ENCODE data around the gene TNFAIP2. TPM values are rescaled to one million over a fixed set of nuclear protein-coding genes. Genes with fewer than 3 reads are reported as not detected.
"Not testable (repeated sequence)": the region's sequence is repeated elsewhere in the genome, so short reads cannot be mapped to it uniquely, and the experiment has no call there.

TNFAIP2 gene
- total RNA-seq, 1 donor from 2014 or later, result 82.7 TPM

GRCh38 chr14:103118018-103118662, 5.1 kb upstream of the TNFAIP2 start:
- peaks cover 59% of the 10 kb centered on the region for H3K4me1 ChIP-seq
- H3K36me3 ChIP-seq, result no peaks in the 10 kb centered on the region
- H3K9me3 ChIP-seq, result no peaks in the 10 kb centered on the region
- no peak for DNase-seq (ENCODE audit: extremely low spot score in 2 of 2)
- H3K27me3 ChIP-seq, result no peaks in the 10 kb centered on the region
- intact Hi-C loops (cut with DNase I), result no loop called here
- TF ChIP-seq POLR2AphosphoS5 (IDR thresholded peaks at IDR 0.05; ENCODE audit: insufficient read depth in 1 of 2, low read depth in 1 of 2), result no peak
- TF ChIP-seq, protein P1, sequence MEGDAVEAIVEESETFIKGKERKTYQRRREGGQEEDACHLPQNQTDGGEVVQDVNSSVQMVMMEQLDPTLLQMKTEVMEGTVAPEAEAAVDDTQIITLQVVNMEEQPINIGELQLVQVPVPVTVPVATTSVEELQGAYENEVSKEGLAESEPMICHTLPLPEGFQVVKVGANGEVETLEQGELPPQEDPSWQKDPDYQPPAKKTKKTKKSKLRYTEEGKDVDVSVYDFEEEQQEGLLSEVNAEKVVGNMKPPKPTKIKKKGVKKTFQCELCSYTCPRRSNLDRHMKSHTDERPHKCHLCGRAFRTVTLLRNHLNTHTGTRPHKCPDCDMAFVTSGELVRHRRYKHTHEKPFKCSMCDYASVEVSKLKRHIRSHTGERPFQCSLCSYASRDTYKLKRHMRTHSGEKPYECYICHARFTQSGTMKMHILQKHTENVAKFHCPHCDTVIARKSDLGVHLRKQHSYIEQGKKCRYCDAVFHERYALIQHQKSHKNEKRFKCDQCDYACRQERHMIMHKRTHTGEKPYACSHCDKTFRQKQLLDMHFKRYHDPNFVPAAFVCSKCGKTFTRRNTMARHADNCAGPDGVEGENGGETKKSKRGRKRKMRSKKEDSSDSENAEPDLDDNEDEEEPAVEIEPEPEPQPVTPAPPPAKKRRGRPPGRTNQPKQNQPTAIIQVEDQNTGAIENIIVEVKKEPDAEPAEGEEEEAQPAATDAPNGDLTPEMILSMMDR (IDR thresholded peaks at IDR 0.05), result no peak
- no peak for TF ChIP-seq POLR2A (IDR thresholded peaks at IDR 0.05)
- peak overlapping the region; percentile 76 for H3K27ac ChIP-seq
- H3K4me3 ChIP-seq, result no peak overlapping the region

- no peaks in the 10 kb centered on the region for H3K27me3 ChIP-seq
- H3K27ac ChIP-seq, result peak overlapping the region; percentile 76
- DNase-seq (ENCODE audit: extremely low spot score in 2 of 2), result no peak
- no peaks in the 10 kb centered on the region for H3K36me3 ChIP-seq
- intact Hi-C loops (cut with DNase I), result no loop called here
- peaks cover 64% of the 10 kb centered on the region for H3K4me1 ChIP-seq
- TF ChIP-seq, protein P1 (IDR thresholded peaks at IDR 0.05), result no peak
- no peak for TF ChIP-seq POLR2AphosphoS5 (IDR thresholded peaks at IDR 0.05; ENCODE audit: insufficient read depth in 1 of 2, low read depth in 1 of 2)
- no peak for TF ChIP-seq POLR2A (IDR thresholded peaks at IDR 0.05)
- no peak overlapping the region for H3K4me3 ChIP-seq
- no peaks in the 10 kb centered on the region for H3K9me3 ChIP-seq
Measured at GRCh38 chr14:103118663-103119404, 4.4 kb upstream of the TNFAIP2 start.

- H3K4me3 ChIP-seq; H3K27me3 ChIP-seq; DNase-seq (ENCODE audit: extremely low spot score in 2 of 2); H3K9me3 ChIP-seq; H3K36me3 ChIP-seq; intact Hi-C loops (cut with DNase I): not testable (repeated sequence)
- Histone ChIP-seq H3K27ac (peak overlapping the region; percentile 25), H3K4me1 (peaks cover 64% of the 10 kb centered on the region)
Measured at GRCh38 chr14:103119527-103119926, 3.7 kb upstream of the TNFAIP2 start.

GRCh38 chr14:103121121-103121845, 2.0 kb upstream of the TNFAIP2 start:
- peaks cover 68% of the 10 kb centered on the region for H3K4me1 ChIP-seq
- intact Hi-C loops (cut with DNase I), result loop anchor here (5.0 kb wide), 2 partner anchors 86 to 266 kb away; partner anchors contain the start of gene MARK3
- peak overlapping the region; percentile 93 for H3K27ac ChIP-seq
- no peaks in the 10 kb centered on the region for H3K36me3 ChIP-seq
- no peak for TF ChIP-seq POLR2AphosphoS5 (IDR thresholded peaks at IDR 0.05; ENCODE audit: insufficient read depth in 1 of 2, low read depth in 1 of 2)
- TF ChIP-seq POLR2A (IDR thresholded peaks at IDR 0.05), result no peak
- TF ChIP-seq, protein P1 (IDR thresholded peaks at IDR 0.05), result no peak
- no peak for DNase-seq (ENCODE audit: extremely low spot score in 2 of 2)
- no peaks in the 10 kb centered on the region for H3K27me3 ChIP-seq
- H3K4me3 ChIP-seq, result peak overlapping the region; percentile 53 to 59
- H3K9me3 ChIP-seq, result no peaks in the 10 kb centered on the region

DNA sequence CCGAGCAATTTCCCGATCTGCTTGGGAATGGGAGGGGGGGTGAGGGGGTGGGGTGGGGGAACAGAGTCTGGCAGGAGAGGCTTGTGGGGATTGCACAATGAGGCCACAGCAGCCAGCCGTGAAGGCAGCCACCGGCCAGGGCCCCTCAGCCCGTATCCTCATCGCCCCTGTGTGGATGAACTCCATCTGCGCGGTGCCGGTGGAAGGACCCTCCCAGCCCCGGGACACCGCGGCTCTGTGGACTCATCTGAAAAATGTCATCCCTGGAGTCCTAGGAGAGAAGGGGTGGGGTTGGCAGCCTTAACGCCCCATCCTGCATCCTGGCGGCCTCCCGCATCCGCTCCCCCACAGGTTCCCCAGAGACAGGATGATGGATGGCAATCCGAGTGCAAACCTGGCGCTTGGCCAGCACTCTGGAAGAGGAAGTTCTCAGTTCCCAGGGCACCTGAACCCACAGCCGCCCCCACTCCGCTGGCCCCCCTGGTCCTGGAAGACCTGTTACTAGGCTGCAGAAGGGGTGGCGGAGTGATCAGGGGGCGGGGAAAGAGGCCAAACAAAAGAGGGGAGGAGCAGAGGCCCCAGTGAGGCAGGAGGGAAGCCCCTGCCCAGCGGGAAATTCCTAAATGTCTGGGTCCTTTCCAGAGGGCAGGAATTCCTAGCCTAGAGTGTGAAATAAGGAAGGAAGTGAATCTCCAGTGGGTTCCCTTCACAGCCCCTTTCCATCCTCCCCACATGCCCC, 1.2 kb upstream of the TNFAIP2 start:
- H3K4me1 ChIP-seq, result peaks cover 73% of the 10 kb centered on the region
- H3K27ac ChIP-seq, result peak overlapping the region; percentile 93
- no peaks in the 10 kb centered on the region for H3K36me3 ChIP-seq
- TF ChIP-seq POLR2AphosphoS5 (IDR thresholded peaks at IDR 0.05; ENCODE audit: insufficient read depth in 1 of 2, low read depth in 1 of 2) (peak in 1 of 2 donors; percentile 83), POLR2A (IDR thresholded peaks at IDR 0.05) (no peak)
- H3K9me3 ChIP-seq, result no peaks in the 10 kb centered on the region
- peak in 1 of 2 donors; percentile 97 for DNase-seq (ENCODE audit: extremely low spot score in 2 of 2)
- no peaks in the 10 kb centered on the region for H3K27me3 ChIP-seq
- intact Hi-C loops (cut with DNase I), result loop anchor here (5.0 kb wide), 2 partner anchors 85 to 265 kb away; partner anchors contain the start of gene MARK3
- H3K4me3 ChIP-seq, result peak overlapping the region; percentile 53 to 59
